Measurements from ENCODE around the gene GOLGA6L10. TPM values are rescaled to one million over a fixed set of nuclear protein-coding genes. Genes with fewer than 3 reads are reported as not detected.
"Not testable (repeated sequence)": the region's sequence is repeated elsewhere in the genome, so short reads cannot be mapped to it uniquely, and the experiment has no call there.

The GOLGA6L10 gene
- polyA plus RNA-seq, 1 of the 3 experiments (the other 2 are of a cell fraction), result 0.10 TPM

- CTCF ChIA-PET, result not testable (repeated sequence)
Measured at GRCh38 chr15:82327372-82327771, 21.9 kb downstream of the GOLGA6L10 start.

GRCh38 chr15:82326896-82327295, 22.4 kb downstream of the GOLGA6L10 start:
- H3K4me2 ChIP-seq; POLR2A ChIA-PET; H3F3A ChIP-seq (replicated peaks; ENCODE audit: insufficient read depth); CTCF ChIA-PET; H3K4me3 ChIP-seq (ENCODE audit: low read depth in 2 of 2, low read length in 1 of 2); DNase-seq; H3K4me1 ChIP-seq (ENCODE audit: control insufficient read depth in 1 of 2, insufficient read depth in 2 of 2, low read depth in 1 of 2, low read length in 1 of 2); H3K27ac ChIP-seq (ENCODE audit: low read depth in 2 of 2, low read length in 1 of 2); H3K27me3 ChIP-seq (ENCODE audit: insufficient read depth); H3K9ac ChIP-seq; H3K9me2 ChIP-seq; H3K36me3 ChIP-seq (replicated peaks in 1 of 2; ENCODE audit: control insufficient read depth in 1 of 2, insufficient read depth in 2 of 2, low read length in 1 of 2); H4K20me1 ChIP-seq (ENCODE audit: insufficient read depth); H2AFZ ChIP-seq (ENCODE audit: low read depth); H3K9me3 ChIP-seq; H3K79me2 ChIP-seq (ENCODE audit: insufficient read depth): not testable (repeated sequence)
- WGBS (ENCODE audit: low lambda C conversion rate), result 82% methylated on average over 11 of the region's 23 CpGs

More at GRCh38 chr15:82327372-82327771, 21.9 kb downstream of the GOLGA6L10 start:
- H3K9me3 ChIP-seq; H3K4me1 ChIP-seq (ENCODE audit: control insufficient read depth in 1 of 2, insufficient read depth in 2 of 2, low read depth in 1 of 2, low read length in 1 of 2); H3K27ac ChIP-seq (ENCODE audit: low read depth in 2 of 2, low read length in 1 of 2); H3K9me2 ChIP-seq; POLR2A ChIA-PET; H3K27me3 ChIP-seq (ENCODE audit: insufficient read depth); H3K4me3 ChIP-seq (ENCODE audit: low read depth in 2 of 2, low read length in 1 of 2); H4K20me1 ChIP-seq (ENCODE audit: insufficient read depth); H3K9ac ChIP-seq; H2AFZ ChIP-seq (ENCODE audit: low read depth); H3F3A ChIP-seq (replicated peaks; ENCODE audit: insufficient read depth); H3K79me2 ChIP-seq (ENCODE audit: insufficient read depth); H3K36me3 ChIP-seq (replicated peaks in 1 of 2; ENCODE audit: control insufficient read depth in 1 of 2, insufficient read depth in 2 of 2, low read length in 1 of 2); H3K4me2 ChIP-seq; DNase-seq: not testable (repeated sequence)
- 62% methylated on average over 3 of the region's 10 CpGs for WGBS (ENCODE audit: low lambda C conversion rate)

GRCh38 chr15:82325646-82326045, 23.6 kb downstream of the GOLGA6L10 start:
- H4K20me1 ChIP-seq (ENCODE audit: insufficient read depth); H3K27me3 ChIP-seq (ENCODE audit: insufficient read depth); CTCF ChIA-PET; H2AFZ ChIP-seq (ENCODE audit: low read depth); H3K79me2 ChIP-seq (ENCODE audit: insufficient read depth); H3K27ac ChIP-seq (ENCODE audit: low read depth in 2 of 2, low read length in 1 of 2); DNase-seq; H3K36me3 ChIP-seq (replicated peaks in 1 of 2; ENCODE audit: control insufficient read depth in 1 of 2, insufficient read depth in 2 of 2, low read length in 1 of 2); H3K4me2 ChIP-seq; H3K4me1 ChIP-seq (ENCODE audit: control insufficient read depth in 1 of 2, insufficient read depth in 2 of 2, low read depth in 1 of 2, low read length in 1 of 2); H3K4me3 ChIP-seq (ENCODE audit: low read depth in 2 of 2, low read length in 1 of 2); H3F3A ChIP-seq (replicated peaks; ENCODE audit: insufficient read depth); POLR2A ChIA-PET; H3K9ac ChIP-seq; H3K9me2 ChIP-seq; H3K9me3 ChIP-seq: not testable (repeated sequence)
- WGBS (ENCODE audit: low lambda C conversion rate), result 81% methylated on average over 6 of the region's 10 CpGs

GRCh38 chr15:82324831-82325230, 24.4 kb downstream of the GOLGA6L10 start:
- H3K79me2 ChIP-seq (ENCODE audit: insufficient read depth); H3K27ac ChIP-seq (ENCODE audit: low read depth in 2 of 2, low read length in 1 of 2); H3K36me3 ChIP-seq (replicated peaks in 1 of 2; ENCODE audit: control insufficient read depth in 1 of 2, insufficient read depth in 2 of 2, low read length in 1 of 2); H3K9me3 ChIP-seq; H3K9me2 ChIP-seq; H3K4me2 ChIP-seq; H4K20me1 ChIP-seq (ENCODE audit: insufficient read depth); POLR2A ChIA-PET; DNase-seq; H2AFZ ChIP-seq (ENCODE audit: low read depth); H3F3A ChIP-seq (replicated peaks; ENCODE audit: insufficient read depth); H3K4me3 ChIP-seq (ENCODE audit: low read depth in 2 of 2, low read length in 1 of 2); CTCF ChIA-PET; H3K9ac ChIP-seq; H3K4me1 ChIP-seq (ENCODE audit: control insufficient read depth in 1 of 2, insufficient read depth in 2 of 2, low read depth in 1 of 2, low read length in 1 of 2); H3K27me3 ChIP-seq (ENCODE audit: insufficient read depth): not testable (repeated sequence)
- WGBS (ENCODE audit: low lambda C conversion rate), result 32% methylated on average over 4 of the region's 6 CpGs

GRCh38 chr15:82322488-82322887, 26.8 kb downstream of the GOLGA6L10 start:
- H4K20me1 ChIP-seq (ENCODE audit: insufficient read depth); CTCF ChIA-PET; POLR2A ChIA-PET; H3K27ac ChIP-seq (ENCODE audit: low read depth in 2 of 2, low read length in 1 of 2); H3K4me1 ChIP-seq (ENCODE audit: control insufficient read depth in 1 of 2, insufficient read depth in 2 of 2, low read depth in 1 of 2, low read length in 1 of 2); H3K9ac ChIP-seq; H3K9me2 ChIP-seq; DNase-seq; H3K27me3 ChIP-seq (ENCODE audit: insufficient read depth); H3K79me2 ChIP-seq (ENCODE audit: insufficient read depth); H3K36me3 ChIP-seq (replicated peaks in 1 of 2; ENCODE audit: control insufficient read depth in 1 of 2, insufficient read depth in 2 of 2, low read length in 1 of 2); H3K4me2 ChIP-seq; H3K9me3 ChIP-seq; H3F3A ChIP-seq (replicated peaks; ENCODE audit: insufficient read depth); H2AFZ ChIP-seq (ENCODE audit: low read depth); H3K4me3 ChIP-seq (ENCODE audit: low read depth in 2 of 2, low read length in 1 of 2): not testable (repeated sequence)
- 90% methylated on average over 2 of the region's 10 CpGs for WGBS (ENCODE audit: low lambda C conversion rate)

- CTCF ChIA-PET; H3K4me2 ChIP-seq; H3K9ac ChIP-seq; DNase-seq; H3K4me3 ChIP-seq (ENCODE audit: low read depth in 2 of 2, low read length in 1 of 2); H3K4me1 ChIP-seq (ENCODE audit: control insufficient read depth in 1 of 2, insufficient read depth in 2 of 2, low read depth in 1 of 2, low read length in 1 of 2); H2AFZ ChIP-seq (ENCODE audit: low read depth); H3K9me2 ChIP-seq; POLR2A ChIA-PET; H3K27me3 ChIP-seq (ENCODE audit: insufficient read depth); H3K79me2 ChIP-seq (ENCODE audit: insufficient read depth); H4K20me1 ChIP-seq (ENCODE audit: insufficient read depth); H3K36me3 ChIP-seq (replicated peaks in 1 of 2; ENCODE audit: control insufficient read depth in 1 of 2, insufficient read depth in 2 of 2, low read length in 1 of 2); H3F3A ChIP-seq (replicated peaks; ENCODE audit: insufficient read depth); H3K27ac ChIP-seq (ENCODE audit: low read depth in 2 of 2, low read length in 1 of 2); H3K9me3 ChIP-seq: not testable (repeated sequence)
- WGBS (ENCODE audit: low lambda C conversion rate), result 28% methylated on average over 2 of the region's 6 CpGs
Measured at GRCh38 chr15:82320861-82321260, 28.4 kb downstream of the GOLGA6L10 start.

Data from SK-N-SH (cell line).